ENCODE data around the gene DYNC2I2.

Gene DYNC2I2

DNA sequence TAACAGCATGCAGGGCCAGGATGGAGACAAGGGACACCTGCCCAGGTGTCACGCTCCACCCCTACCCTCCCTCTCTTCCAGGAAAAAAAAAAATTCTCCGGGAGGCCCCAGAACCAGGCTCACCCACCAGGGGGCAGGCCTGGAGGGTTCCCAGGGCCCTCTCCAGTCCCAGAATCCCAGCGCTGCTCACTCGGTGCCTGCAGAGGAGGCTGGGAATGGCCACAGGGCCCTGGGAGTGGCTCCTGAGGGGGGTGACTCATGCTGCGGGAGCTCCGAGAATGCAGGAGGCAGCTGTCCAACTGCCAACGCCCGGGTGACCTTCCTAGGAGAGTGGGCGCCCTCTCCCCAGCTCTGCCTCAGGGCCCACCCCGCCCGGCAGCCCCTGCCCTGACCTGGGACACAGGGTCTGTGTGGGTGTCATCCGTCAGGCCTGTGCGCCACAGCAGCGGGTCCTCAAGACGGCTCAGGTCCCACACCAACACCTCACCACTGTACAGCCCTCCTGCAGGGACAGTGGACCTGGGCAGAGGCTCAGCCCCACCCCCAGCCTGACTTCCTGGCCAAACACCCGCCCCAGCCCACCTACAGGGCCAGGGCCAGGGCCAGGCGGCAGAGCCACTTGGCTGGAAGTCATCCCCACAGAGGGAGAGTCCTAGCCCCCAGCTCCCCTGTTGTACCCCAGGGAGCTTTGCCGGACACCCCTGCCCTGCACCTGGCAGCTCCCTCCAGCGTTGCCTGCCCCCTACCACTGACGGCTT lies 21.2 kb downstream of the DYNC2I2 start:
- DNase-seq = no peak

DNA sequence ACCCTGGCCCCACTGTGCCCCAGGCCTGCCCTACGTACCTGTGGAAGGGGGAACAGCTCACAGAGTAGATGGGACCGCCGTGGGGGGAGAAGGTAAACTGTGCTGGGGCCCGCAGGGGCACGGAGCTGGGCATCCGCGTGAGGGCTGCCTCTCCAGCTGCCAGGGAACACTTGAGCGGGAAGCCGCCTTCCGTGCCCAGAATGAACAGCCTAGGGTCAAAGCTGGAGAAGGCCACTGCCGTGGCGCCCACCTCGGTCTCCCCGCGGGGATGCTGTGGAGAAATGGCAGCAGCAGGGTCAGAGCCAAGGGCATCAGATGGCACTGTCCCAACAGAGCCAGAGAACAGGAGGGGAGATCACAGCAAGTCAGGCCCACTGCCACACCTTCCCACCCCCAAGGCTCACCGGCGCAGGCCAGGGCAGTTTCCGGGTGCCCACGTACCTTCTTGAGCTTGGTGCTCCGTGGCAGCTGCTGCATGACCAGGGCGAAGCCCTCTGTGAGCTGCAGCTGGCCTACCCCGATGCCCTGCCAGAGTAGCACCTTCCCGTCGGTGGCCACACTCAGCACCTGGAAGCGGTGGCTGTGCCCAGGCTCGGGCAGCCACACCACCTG lies 21.9 kb downstream of the DYNC2I2 start:
- DNase-seq = no peak

DNA sequence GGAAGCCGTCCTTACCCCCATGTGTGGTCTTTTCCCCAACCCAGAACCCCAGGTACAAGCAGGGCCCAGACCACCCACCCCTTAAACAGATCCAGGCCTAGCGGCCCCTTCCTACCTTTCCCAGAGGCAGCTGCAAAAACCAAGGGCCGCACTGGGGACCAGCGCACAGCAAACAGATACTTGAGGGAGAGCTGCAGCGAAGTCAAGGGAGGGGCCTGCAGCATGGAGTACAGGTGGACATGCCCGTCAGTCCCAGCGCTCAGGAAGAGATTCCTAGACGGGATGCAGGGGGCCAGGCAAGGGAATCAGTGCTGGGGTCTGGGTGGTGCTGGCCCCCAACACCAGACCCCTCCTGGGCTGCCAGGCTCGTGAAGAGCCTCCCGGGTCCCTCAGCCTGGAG lies 22.5 kb downstream of the DYNC2I2 start:
- no peak for DNase-seq

DNA sequence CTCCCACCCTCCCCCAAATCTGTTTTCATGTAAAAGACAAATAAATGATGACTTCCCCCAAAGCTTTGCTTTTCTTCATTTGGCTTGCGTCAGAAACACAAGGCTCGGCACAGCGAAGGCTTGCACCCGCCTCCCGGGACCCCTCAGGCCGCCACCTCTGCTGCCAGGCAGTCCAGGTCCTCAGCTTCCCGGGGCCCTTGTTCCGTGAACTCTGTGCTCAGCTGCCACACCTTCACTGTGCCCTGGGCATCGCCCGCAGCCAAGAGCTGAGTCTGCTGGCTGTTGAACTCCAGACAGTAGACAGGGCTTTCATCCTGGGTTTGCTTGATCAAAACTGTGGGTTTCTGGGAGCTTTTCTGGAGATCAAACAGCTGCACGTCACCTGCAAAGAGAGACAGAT lies 23.0 kb downstream of the DYNC2I2 start:
- DNase-seq = no peak

DNA sequence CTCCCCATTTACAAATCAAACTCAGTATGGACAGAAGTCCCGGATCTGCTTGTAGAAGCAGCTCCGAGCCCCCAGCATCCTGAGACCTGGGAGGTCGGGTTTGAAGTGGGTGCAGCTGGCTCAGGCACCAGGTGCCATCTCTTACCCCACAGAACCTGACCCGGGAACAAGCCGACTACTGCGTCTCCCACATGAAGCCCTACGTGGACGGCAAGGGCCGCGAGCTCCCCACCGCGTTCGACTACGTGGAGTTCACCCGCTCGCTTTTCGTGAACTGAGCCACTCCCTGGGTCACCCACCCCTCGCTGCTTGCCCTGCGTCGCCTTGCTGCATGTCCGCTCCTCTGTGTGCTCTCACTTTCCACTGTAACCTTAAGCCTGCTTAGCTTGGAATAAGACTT lies 23.6 kb downstream of the DYNC2I2 start:
- DNase-seq = no peak

- DNase-seq = no peak
Observed at GRCh38 chr9:128632486-128632885, 24.2 kb downstream of the DYNC2I2 start.

- no peak for DNase-seq
Observed at GRCh38 chr9:128632066-128632465, 24.6 kb downstream of the DYNC2I2 start.

DNA sequence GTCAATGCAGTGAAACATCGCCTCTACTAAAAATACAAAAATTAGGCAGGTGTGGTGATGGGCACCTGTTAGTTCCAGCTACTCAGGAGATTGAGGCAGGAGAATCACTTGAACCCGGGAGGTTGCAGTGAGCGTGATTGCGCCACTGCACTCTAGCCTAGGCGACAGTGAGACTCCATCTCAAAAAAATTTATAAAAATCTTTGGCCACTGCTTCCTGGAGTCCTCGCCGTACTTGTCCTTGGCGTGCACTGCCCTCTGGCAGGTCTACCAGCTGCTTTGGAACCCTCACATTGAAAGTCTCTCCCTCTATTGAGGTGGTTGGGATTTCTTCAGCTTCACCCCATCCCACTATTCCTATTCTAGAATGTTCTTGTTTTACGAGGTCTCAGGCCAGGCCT lies 25.0 kb downstream of the DYNC2I2 start:
- DNase-seq = no peak

- no peak for DNase-seq
Observed at GRCh38 chr9:128629852-128630545, 26.6 kb downstream of the DYNC2I2 start.

GRCh38 chr9:128629136-128629535 lies 27.5 kb downstream of the DYNC2I2 start:
- no peak for DNase-seq

- no peak for DNase-seq
Observed at GRCh38 chr9:128628471-128629048, 28.1 kb downstream of the DYNC2I2 start.

- no peak for DNase-seq
Observed at GRCh38 chr9:128627906-128628305, 28.7 kb downstream of the DYNC2I2 start.

GRCh38 chr9:128627127-128627715 lies 29.4 kb downstream of the DYNC2I2 start:
- DNase-seq = no peak

- no peak for DNase-seq
Observed at GRCh38 chr9:128626181-128626580, 30.5 kb downstream of the DYNC2I2 start.

GRCh38 chr9:128625391-128626146 lies 31.1 kb downstream of the DYNC2I2 start:
- no peak for DNase-seq

DNA sequence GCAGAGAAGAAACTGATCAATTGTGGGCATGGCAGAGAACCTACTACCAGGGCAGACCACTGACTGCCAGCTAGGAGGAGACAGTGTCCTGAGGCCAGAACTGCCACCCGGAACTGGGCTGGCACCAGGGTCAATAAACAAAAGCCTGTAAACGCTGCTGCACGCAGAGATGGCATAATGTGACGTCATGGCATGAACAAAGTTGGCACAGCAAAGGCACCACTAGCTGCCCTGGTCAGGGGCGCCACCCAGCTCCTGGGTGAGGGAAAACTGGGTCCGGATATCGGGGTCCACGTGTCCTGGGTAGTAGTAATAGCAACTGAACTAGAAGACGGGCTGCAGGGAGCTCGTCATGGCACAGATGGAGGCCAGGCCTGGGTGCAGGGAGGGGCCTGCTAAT lies 32.1 kb downstream of the DYNC2I2 start:
- DNase-seq = no peak

DNA sequence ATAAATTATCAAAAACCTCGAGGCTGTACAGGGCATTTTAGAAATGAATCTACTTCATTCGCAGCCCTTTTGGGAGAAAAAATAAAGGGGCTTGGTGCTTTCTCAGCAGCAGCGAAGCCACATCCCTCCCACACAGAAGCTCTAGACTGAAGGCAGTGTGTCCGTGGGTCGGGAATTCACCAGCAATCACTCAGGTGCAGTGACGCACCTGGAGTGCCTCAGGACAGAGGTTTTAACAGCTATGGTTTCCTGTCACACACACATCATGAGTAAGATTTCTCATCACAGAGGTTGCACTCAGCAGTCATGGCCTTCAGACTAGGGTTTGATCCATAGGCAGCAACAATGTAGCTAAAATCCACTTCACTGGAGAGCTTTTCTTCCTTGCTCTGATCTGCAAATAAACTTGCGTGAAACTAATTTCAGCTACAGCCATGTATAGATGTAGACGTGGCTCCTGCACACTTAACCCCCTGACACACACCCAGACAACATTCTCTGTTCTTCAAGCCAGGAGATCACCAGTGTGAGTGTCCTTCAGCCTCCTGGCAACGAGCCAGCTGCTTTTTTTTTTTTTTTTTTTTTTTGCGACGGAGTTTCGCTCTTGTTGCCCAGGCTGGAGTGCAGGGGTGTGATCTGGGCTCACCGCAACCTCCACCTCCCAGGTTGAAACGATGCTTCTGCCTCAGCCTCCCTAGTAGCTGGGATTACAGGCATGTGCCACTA lies 34.8 kb downstream of the DYNC2I2 start:
- DNase-seq = no peak

DNA sequence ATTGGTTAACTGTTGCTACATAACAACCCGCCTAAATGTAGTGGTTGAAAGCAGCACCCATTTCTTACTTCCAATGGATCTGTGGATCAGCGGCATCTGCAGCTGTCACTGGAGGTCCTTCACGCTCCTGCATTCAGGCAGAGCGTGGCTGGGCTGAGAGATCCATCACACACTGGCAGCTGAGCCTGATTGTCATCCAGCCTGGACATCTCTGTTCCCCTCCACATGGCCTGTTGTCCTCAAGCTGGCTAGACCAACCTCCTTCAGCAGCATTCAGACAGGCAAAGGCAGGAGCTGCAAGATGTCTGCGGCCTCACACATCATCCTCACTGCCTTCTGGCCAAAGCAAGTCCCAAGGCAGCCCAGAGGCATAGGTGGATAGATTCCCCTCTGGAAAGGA lies 36.9 kb downstream of the DYNC2I2 start:
- no peak for DNase-seq

DNA sequence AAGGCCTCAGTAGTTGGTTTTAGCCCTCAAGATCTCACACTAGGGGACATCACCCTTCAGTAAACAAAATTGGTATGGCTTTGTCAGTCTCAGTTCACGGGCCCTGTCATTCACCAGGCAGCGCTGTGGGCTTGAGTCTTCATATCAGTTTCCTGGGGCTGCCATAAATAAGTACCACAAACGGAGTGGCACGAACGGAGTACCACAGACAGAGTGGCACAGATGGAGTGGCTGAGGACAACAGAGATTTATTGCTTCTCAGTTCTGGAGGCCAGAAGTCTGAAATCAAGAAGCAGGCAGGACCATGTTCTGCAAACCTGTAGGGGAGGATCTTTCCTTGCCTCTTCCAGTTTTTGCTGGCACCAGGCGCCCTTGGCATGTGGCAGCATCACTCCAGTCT lies 37.5 kb downstream of the DYNC2I2 start:
- DNase-seq = no peak

GRCh38 chr9:128617943-128618342 lies 38.7 kb downstream of the DYNC2I2 start:
- no peak for DNase-seq

DNA sequence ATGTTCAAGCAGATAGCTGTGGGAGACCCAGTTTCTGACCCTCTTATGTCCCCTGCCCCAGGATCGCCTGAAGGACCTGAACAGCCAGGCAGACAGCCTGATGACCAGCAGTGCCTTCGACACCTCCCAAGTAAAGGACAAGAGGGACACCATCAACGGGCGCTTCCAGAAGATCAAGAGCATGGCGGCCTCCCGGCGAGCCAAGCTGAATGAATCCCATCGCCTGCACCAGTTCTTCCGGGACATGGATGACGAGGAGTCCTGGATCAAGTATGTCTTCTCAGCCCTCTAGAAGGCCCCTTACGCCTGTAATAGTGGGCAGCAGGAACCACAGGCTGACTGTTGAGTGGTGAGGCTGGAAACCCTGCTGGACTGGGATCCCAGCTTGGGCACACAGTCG lies 41.1 kb downstream of the DYNC2I2 start:
- no peak for DNase-seq

- DNase-seq = no peak
Observed at GRCh38 chr9:128614728-128615127, 41.9 kb downstream of the DYNC2I2 start.
